HepG2 (cell line): Measurements from ENCODE around the gene PRKCD. TPM values are rescaled to one million over a fixed set of nuclear protein-coding genes. Genes with fewer than 3 reads are reported as not detected.

ENCODE experiments used
- ATAC-seq: fragments of 200-7000 bp; cut with Tn5 transposase; 3 replicates; pipeline ENCODE4 v1.9.1; 2020; ENCODE audit warnings: mild to moderate bottlenecking, moderate library complexity
- BruUV-seq: library from RNA; stranded (reverse); fragments of 400-500 nt; replicated peaks from 2 replicates; lab custom pipeline; 2021; lab: Mats Ljungman, UMichigan
- CTCF ChIA-PET: fragments of 300-600 bp; formaldehyde crosslinking; extraction: SDS; loops from one replicate; lab custom pipeline; 2021; ENCODE audit warnings: low total read pairs, inconsistent platforms, low intra/inter-chr PET ratio; lab: Yijun Ruan, JAX
- POLR2A ChIA-PET: fragments of 350-600 bp; sonication (Branson Sonifier 250); formaldehyde crosslinking; loops from one replicate; lab custom pipeline; 2020; ENCODE audit warnings: antibody characterized with exemption, inconsistent platforms; lab: Yijun Ruan, JAX
- DNase-seq: peaks from one replicate; pipeline ENCODE4 v3.0.0-alpha.2; 2015; ENCODE audit warnings: low spot score
- FAIRE-seq: peaks from 3 replicates; lab custom pipeline; 2011; peaks lifted over from hg19 to GRCh38; lab: Jason Lieb, UNC
- H2AFZ ChIP-seq: one replicate; pipeline ENCODE4 v1.6.1; 2011; ENCODE audit warnings: low read length, inconsistent platforms
- H3K27ac ChIP-seq: fragments of 300-600 bp; 3 replicates; pipeline ENCODE4 v1.8.0; 2011; ENCODE audit warnings: mixed run types, mild to moderate bottlenecking, mixed read lengths, low read length, inconsistent platforms; ENCODE audit not compliant: insufficient read depth; ENCODE audit errors: extremely low read length
- H3K27me3 ChIP-seq, 2 experiments: fragments of 200-600 bp in 1 of 2; 2 replicates in 1 of 2; 3 replicates in 1 of 2; pipeline versions ENCODE4 v1.6.0 to v1.8.0; 2011; ENCODE audit warnings: low read length in 2 of 2, mild to moderate bottlenecking in 2 of 2, moderate library complexity in 2 of 2, inconsistent platforms in 1 of 2; ENCODE audit not compliant: insufficient read depth in 2 of 2, control insufficient read depth in 1 of 2
- H3K36me3 ChIP-seq, 2 experiments: fragments of 200-600 bp in 1 of 2; replicated peaks in 1 of 2; 2 replicates in 1 of 2; 3 replicates in 1 of 2; pipeline versions ENCODE4 v1.5.1 to v1.8.0; 2011; ENCODE audit warnings: low read length in 2 of 2, inconsistent platforms in 1 of 2; ENCODE audit not compliant: insufficient read depth in 2 of 2, control insufficient read depth in 1 of 2
- H3K4me1 ChIP-seq: 2 replicates; pipeline ENCODE4 v1.5.1; 2012; ENCODE audit warnings: low read length, inconsistent platforms; ENCODE audit not compliant: insufficient read depth
- H3K4me2 ChIP-seq: 2 replicates; pipeline ENCODE4 v1.6.0; 2011; ENCODE audit warnings: low read depth, low read length, inconsistent platforms
- H3K4me3 ChIP-seq, 3 experiments: fragments of 200-600 bp in 1 of 3; sonication (generic), shearing (Covaris generic) in 1 of 3; replicated peaks in 1 of 3; 2 replicates each; pipeline ENCODE4 v1.5.1; 2011 to 2016; ENCODE audit warnings: low read length in 3 of 3, inconsistent platforms in 2 of 3, low read depth in 2 of 3, mild to moderate bottlenecking in 2 of 3, control low read depth in 1 of 3, mixed read lengths in 1 of 3; ENCODE audit not compliant: insufficient read depth in 1 of 3
- H3K79me2 ChIP-seq: one replicate; pipeline ENCODE4 v1.6.1; 2011; ENCODE audit warnings: low read length, inconsistent platforms; ENCODE audit not compliant: insufficient read depth
- H3K9ac ChIP-seq: 2 replicates; pipeline ENCODE4 v1.6.0; 2011; ENCODE audit warnings: mild to moderate bottlenecking, low read depth, low read length, inconsistent platforms; ENCODE audit not compliant: insufficient read depth
- H3K9me3 ChIP-seq: 2 replicates; pipeline ENCODE4 v1.5.1; 2012; ENCODE audit warnings: mild to moderate bottlenecking, low read length
- H4K20me1 ChIP-seq: 2 replicates; pipeline ENCODE4 v1.6.0; 2011; ENCODE audit warnings: inconsistent platforms, mild to moderate bottlenecking, low read length, moderate library complexity; ENCODE audit not compliant: insufficient read depth
- ADNP ChIP-seq: sonication (generic); formaldehyde crosslinking; IDR thresholded peaks from 2 replicates; pipeline ENCODE4 v1.4.0; 2020; ENCODE audit warnings: missing genetic modification reagents
- KDM1A ChIP-seq: IDR thresholded peaks from 2 replicates; pipeline ENCODE4 v1.6.1; 2016; ENCODE audit warnings: missing compliant biosample characterization
- KDM5A ChIP-seq: fragments of 200-600 bp; sonication (generic); IDR thresholded peaks from 2 replicates; pipeline ENCODE4 v1.7.0; 2018; ENCODE audit warnings: antibody characterized with exemption, mild to moderate bottlenecking, low read length, borderline replicate concordance
- MTF1 ChIP-seq: sonication (generic); formaldehyde crosslinking; IDR thresholded peaks from 2 replicates; pipeline ENCODE4 v1.5.0; 2020; ENCODE audit warnings: missing genetic modification reagents
- SNRNP70 ChIP-seq: fragments of 200-400 bp; formaldehyde crosslinking; IDR thresholded peaks from 2 replicates; pipeline ENCODE4 v1.6.1; 2017; ENCODE audit warnings: mild to moderate bottlenecking, low read depth, low read length, moderate library complexity
- TARDBP ChIP-seq: sonication (generic); formaldehyde crosslinking; IDR thresholded peaks from 2 replicates; pipeline ENCODE4 v1.8.0; 2022; ENCODE audit warnings: mild to moderate bottlenecking, missing genetic modification reagents
- ZMYM3 ChIP-seq: sonication (generic); formaldehyde crosslinking; IDR thresholded peaks from 2 replicates; pipeline ENCODE4 v1.5.1; 2020; ENCODE audit warnings: mild to moderate bottlenecking, missing genetic modification reagents
- ZNF180 ChIP-seq: sonication (generic); formaldehyde crosslinking; IDR thresholded peaks from 2 replicates; pipeline ENCODE4 v1.4.0; 2020; ENCODE audit warnings: low read depth, missing genetic modification reagents, borderline replicate concordance
- ZNF557 ChIP-seq: sonication (generic); formaldehyde crosslinking; IDR thresholded peaks from 2 replicates; pipeline ENCODE4 v1.4.0; 2020; ENCODE audit warnings: missing genetic modification reagents
- ZNF629 ChIP-seq: sonication (generic); formaldehyde crosslinking; conservative IDR thresholded peaks from 2 replicates; pipeline ENCODE4 v1.5.0; 2020; ENCODE audit warnings: missing genetic modification reagents
- ZNF772 ChIP-seq: sonication (generic); formaldehyde crosslinking; IDR thresholded peaks from 2 replicates; pipeline ENCODE4 v1.5.0; 2020; ENCODE audit warnings: mild to moderate bottlenecking, missing genetic modification reagents
- WGBS: methylation state at CpG from one replicate; pipeline ENCODE4 v1.1.6; 2017; ENCODE audit warnings: low lambda C conversion rate; 5-methylcytosine and 5-hydroxymethylcytosine counted together
- in situ Hi-C: cut with HindIII; loops from 2 replicates; pipeline ENCODE4 v1.10.0; 2017; ENCODE audit warnings: low pct_unique_long_range_greater_than_20kb; ENCODE audit not compliant: extremely low pct_ligation_motif_present
- intact Hi-C: fragments of 100-400 bp; cut with micrococcal nuclease; formaldehyde crosslinking; loops from one replicate; pipeline ENCODE4 v1.10.0; 2022; ENCODE audit not compliant: unreplicated experiment
- polyA plus RNA-seq, 8 experiments: library from polyadenylated mRNA; depleted of rRNA in 3 of 8; stranded (reverse) in 7 of 8; unstranded in 1 of 8; fragments of >200 nt; fragmentation: Illumina TruSeq in 4 of 8; extraction: Trizol in 4 of 8; gene quantifications; 2 replicates each; pipeline versions ENCODE4 v1.2.1 to v1.2.3, GENCODE V29; 2011 to 2016; ENCODE audit warnings: low read depth in 4 of 8, missing spikeins in 1 of 8, mixed read lengths in 1 of 8; ENCODE audit not compliant: insufficient read depth in 1 of 8
- total RNA-seq, 5 experiments: library from RNA; depleted of rRNA; stranded (reverse); fragments of >200 nt; fragmentation: Illumina TruSeq; extraction: Trizol; gene quantifications; 2 replicates each; pipeline ENCODE4 v1.2.3, GENCODE V29; 2016; ENCODE audit warnings: low read depth in 1 of 5
- TF ChIP-seq, protein P1 (sequence below): sonication (generic); formaldehyde crosslinking; IDR thresholded peaks from 2 replicates; pipeline ENCODE4 v1.5.0; 2020; ENCODE audit warnings: mild to moderate bottlenecking, missing genetic modification reagents
- TF ChIP-seq, protein P2 (sequence below): sonication (generic); formaldehyde crosslinking; IDR thresholded peaks from 2 replicates; pipeline ENCODE4 v1.5.1; 2020; ENCODE audit warnings: missing genetic modification reagents, mild to moderate bottlenecking, borderline replicate concordance
- TF ChIP-seq, protein P3 (sequence below): sonication (generic); formaldehyde crosslinking; IDR thresholded peaks from 2 replicates; pipeline ENCODE4 v1.4.0; 2020; ENCODE audit warnings: mild to moderate bottlenecking, missing genetic modification reagents, borderline replicate concordance

The PRKCD gene
- total and polyA plus RNA-seq, 2 of the 13 experiments (the other 11 are each of a cell fraction or from before 2014, with no cell fraction given) = 1.6 to 40.7 TPM

DNA sequence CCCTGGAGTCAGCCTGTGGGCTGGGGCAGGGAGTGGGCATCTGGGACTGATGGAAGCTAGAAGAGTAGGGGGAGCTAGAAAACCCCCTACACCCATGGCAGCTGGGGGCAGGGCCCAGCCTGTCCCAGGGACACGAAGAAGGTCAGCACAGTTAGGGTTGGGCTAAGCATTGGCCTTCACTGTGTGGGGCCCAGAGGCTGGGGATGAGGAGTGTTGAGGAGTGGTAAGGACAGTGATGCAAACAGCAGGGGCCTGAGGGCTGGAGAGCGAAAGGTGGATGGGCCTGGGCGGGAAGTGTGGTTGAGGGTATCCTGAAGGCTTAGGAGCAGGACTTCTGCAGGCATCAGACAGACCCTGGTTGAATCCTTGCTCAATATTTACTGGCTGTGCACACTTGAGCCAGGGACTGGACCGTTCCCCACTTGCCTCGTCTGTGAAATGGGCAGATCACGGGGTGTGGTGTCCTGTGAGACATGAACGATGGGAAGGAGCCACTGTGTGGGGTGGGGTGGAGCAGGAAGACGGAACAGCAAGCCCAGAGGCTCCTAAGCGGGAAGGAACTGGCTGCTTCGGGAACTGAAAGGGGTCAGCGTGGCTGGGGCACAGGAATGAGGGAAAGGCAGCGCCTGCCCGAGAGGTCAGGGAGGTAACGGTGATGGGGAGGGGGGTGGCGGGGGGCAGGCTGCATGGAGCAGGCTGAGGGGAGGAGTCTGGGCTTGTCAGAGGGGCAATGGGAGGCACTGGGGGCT is 7.3 kb downstream of the PRKCD start:
- peak overlapping the region in 2 of 3 experiments; percentile 17 to 50; a peak in 2 of 6 replicates for H3K4me3 ChIP-seq
- intact Hi-C loops (no loop called here), in situ Hi-C loops (no loop called here)
- no peaks in the 10 kb centered on the region; the same call in 1 of the 2 replicates for H4K20me1 ChIP-seq
- no TSS peak for BruUV-seq
- H3K27ac ChIP-seq = peak overlapping the region; percentile 76
- CTCF ChIA-PET = interaction anchor here (2.3 kb wide), 1 partner anchor 34 kb away, joined by 10 read pairs; no protein-coding TSS in a partner anchor
- 72% methylated on average over 15 of the region's 15 CpGs for WGBS
- DNase-seq (no peak), ATAC-seq (no peak), FAIRE-seq (no peak)
- H3K79me2 ChIP-seq = peaks cover 13% of the 10 kb centered on the region
- peak overlapping the region; percentile 49 for H3K9ac ChIP-seq
- peaks cover 77% of the 10 kb centered on the region for H3K4me1 ChIP-seq
- no peaks in the 10 kb centered on the region for H3K27me3 ChIP-seq
- no peak overlapping the region for H2AFZ ChIP-seq
- TF ChIP-seq ZNF557 (no peak), KDM1A (CRISPR knock-in tag) (peak; percentile 78), ZNF180 (CRISPR knock-in tag) (no peak), ZMYM3 (CRISPR knock-in tag) (peak; percentile 81), KDM5A (no peak), ZNF629 (CRISPR knock-in tag) (peak; percentile 97), SNRNP70 (no peak), TARDBP (CRISPR knock-in tag) (0 out of 2 replicates have a peak, but pooled peaks have one; percentile 10), MTF1 (no peak), ADNP (CRISPR knock-in tag) (0 out of 2 replicates have a peak, but pooled peaks have one; percentile 28), ZNF772 (CRISPR knock-in tag) (no peak)
- TF ChIP-seq, protein P1, sequence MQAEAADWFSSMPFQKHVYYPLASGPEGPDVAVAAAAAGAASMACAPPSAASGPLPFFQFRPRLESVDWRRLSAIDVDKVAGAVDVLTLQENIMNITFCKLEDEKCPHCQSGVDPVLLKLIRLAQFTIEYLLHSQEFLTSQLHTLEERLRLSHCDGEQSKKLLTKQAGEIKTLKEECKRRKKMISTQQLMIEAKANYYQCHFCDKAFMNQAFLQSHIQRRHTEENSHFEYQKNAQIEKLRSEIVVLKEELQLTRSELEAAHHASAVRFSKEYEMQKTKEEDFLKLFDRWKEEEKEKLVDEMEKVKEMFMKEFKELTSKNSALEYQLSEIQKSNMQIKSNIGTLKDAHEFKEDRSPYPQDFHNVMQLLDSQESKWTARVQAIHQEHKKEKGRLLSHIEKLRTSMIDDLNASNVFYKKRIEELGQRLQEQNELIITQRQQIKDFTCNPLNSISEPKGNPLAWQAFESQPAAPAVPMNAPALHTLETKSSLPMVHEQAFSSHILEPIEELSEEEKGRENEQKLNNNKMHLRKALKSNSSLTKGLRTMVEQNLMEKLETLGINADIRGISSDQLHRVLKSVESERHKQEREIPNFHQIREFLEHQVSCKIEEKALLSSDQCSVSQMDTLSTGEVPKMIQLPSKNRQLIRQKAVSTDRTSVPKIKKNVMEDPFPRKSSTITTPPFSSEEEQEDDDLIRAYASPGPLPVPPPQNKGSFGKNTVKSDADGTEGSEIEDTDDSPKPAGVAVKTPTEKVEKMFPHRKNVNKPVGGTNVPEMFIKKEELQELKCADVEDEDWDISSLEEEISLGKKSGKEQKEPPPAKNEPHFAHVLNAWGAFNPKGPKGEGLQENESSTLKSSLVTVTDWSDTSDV = no peak
- TF ChIP-seq, protein P2, sequence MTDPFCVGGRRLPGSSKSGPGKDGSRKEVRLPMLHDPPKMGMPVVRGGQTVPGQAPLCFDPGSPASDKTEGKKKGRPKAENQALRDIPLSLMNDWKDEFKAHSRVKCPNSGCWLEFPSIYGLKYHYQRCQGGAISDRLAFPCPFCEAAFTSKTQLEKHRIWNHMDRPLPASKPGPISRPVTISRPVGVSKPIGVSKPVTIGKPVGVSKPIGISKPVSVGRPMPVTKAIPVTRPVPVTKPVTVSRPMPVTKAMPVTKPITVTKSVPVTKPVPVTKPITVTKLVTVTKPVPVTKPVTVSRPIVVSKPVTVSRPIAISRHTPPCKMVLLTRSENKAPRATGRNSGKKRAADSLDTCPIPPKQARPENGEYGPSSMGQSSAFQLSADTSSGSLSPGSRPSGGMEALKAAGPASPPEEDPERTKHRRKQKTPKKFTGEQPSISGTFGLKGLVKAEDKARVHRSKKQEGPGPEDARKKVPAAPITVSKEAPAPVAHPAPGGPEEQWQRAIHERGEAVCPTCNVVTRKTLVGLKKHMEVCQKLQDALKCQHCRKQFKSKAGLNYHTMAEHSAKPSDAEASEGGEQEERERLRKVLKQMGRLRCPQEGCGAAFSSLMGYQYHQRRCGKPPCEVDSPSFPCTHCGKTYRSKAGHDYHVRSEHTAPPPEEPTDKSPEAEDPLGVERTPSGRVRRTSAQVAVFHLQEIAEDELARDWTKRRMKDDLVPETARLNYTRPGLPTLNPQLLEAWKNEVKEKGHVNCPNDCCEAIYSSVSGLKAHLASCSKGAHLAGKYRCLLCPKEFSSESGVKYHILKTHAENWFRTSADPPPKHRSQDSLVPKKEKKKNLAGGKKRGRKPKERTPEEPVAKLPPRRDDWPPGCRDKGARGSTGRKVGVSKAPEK = 0 out of 2 replicates have a peak, but pooled peaks have one; percentile 2
- TF ChIP-seq, protein P3, sequence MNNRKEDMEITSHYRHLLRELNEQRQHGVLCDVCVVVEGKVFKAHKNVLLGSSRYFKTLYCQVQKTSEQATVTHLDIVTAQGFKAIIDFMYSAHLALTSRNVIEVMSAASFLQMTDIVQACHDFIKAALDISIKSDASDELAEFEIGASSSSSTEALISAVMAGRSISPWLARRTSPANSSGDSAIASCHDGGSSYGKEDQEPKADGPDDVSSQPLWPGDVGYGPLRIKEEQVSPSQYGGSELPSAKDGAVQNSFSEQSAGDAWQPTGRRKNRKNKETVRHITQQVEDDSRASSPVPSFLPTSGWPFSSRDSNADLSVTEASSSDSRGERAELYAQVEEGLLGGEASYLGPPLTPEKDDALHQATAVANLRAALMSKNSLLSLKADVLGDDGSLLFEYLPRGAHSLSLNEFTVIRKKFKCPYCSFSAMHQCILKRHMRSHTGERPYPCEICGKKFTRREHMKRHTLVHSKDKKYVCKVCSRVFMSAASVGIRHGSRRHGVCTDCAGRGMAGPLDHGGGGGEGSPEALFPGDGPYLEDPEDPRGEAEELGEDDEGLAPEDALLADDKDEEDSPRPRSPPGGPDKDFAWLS = no peak
- H3K4me2 ChIP-seq = peak overlapping the region; percentile 74
- peaks cover 6 to 7% of the 10 kb centered on the region in 2 experiments; a peak in 2 of 5 replicates for H3K36me3 ChIP-seq
- H3K9me3 ChIP-seq = no peaks in the 10 kb centered on the region
- POLR2A ChIA-PET = interaction anchor here (0.6 to 4.6 kb wide), 12 partner anchors 9 to 57 kb away, joined by 3 to 137 read pairs (median 5); partner anchors contain the start of gene PRKCD
